EL (cell line): ENCODE measurements around the gene CLCNKB.
A peak's percentile ranks its signal among the peaks of the same experiment; 100 is the strongest.
"Not testable (repeated sequence)": the region's sequence is repeated elsewhere in the genome, so short reads cannot be mapped to it uniquely, and the experiment has no call there.

Source experiments
- DNase-seq: peaks from one replicate; pipeline ENCODE4 v3.0.0-alpha.2; 2016

The CLCNKB gene

GRCh38 chr1:16015960-16016901, 27.4 kb upstream of the CLCNKB start:
- no peak for DNase-seq

GRCh38 chr1:16017076-16017460, 26.5 kb upstream of the CLCNKB start:
- no peak for DNase-seq

GRCh38 chr1:16017461-16018303, 25.9 kb upstream of the CLCNKB start, which contains the start of gene HSPB7:
HSPB7 (minus strand) TSS chr1:16018043; CDS start chr1:16017963, 80 bp downstream.
- DNase-seq, result peak; percentile 64

- DNase-seq, result no peak
These were observed 25.3 kb upstream of the CLCNKB start for GRCh38 chr1:16018308-16018707.

DNA sequence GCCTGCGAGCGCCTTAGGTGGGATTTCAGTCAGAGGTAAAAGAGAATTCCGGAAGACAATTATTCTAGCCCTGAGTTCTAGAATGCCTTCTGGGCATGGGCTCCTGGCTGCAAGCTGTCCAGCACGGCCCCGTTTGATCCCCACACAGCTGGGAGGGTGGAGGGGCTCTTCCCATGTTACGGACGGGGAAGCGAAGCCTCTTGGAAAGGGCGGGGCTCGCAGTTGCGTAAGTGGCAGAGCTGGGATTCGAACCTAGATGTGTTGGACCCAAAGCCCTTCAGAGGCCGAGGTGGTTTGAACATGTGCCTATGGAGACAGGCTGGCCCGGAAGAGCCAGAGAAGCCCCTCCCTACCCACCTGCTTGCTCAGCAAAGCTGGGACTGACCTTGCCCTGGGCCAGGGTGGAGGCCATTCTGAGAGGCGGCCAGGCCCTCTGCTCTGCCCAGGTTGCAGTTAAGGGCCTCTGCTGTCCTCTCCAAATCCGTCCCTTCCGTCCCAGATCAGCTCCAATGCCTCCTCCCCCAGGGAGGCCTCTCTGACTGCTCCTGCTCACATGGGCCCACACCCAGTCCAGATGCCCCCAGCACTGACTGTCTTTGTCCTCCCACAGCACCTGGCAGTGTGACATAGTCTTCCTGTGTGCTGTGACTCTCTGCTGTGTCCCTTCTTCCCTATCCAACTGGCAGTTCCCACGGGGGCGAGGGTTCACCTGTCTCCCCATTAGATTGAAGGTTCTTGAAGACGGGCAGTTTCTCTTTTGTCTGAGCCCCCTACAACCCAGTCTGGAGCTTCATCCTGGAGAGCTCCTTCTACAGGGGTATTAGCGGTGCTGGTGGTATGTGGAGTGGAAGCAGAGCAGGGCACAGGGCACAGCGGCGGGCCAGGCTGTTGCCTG, 24.6 kb upstream of the CLCNKB start:
- DNase-seq, result no peak

GRCh38 chr1:16019644-16020277, 23.8 kb upstream of the CLCNKB start:
- peak; percentile 40 for DNase-seq

DNA sequence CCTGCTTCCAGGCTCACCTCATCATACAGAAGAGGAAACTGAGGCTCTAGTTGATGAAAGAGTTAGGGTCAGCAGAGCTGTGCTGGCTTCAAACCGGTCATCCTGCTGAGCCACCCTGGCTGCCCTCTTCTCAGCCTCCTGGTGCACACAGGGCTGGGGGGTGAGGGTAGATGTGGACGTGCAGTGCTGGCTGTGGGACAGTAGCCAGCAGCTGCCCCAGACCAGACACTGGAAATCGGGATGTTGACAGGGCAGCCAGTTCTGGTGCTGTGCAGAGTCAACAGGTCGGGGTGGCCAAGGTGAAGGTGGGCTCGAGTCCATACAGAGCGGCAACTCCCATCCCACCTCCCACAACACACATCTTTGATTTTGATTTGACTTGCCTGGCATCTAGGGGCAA, 23.3 kb upstream of the CLCNKB start:
- DNase-seq, result no peak

DNA sequence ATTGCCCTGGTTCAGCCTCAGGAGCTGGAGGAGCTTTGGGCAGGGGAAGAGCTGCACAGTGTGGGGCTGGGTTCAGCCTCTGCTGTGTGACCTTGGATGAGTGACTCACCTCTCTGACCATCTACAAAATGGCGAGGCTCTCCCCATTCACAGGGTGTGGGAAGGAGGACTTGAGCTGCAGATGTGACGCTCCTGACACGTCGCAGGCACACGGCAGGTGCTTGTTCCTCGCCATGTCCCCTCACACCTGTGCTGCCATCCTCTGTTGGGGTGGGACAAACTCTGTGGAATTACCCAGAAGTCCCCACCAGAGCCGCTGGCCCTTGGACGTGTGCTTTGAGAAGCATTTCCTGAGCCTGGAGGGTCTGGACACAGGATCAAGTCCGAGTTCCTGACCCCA, 22.7 kb upstream of the CLCNKB start:
- DNase-seq, result not testable (repeated sequence)

DNA sequence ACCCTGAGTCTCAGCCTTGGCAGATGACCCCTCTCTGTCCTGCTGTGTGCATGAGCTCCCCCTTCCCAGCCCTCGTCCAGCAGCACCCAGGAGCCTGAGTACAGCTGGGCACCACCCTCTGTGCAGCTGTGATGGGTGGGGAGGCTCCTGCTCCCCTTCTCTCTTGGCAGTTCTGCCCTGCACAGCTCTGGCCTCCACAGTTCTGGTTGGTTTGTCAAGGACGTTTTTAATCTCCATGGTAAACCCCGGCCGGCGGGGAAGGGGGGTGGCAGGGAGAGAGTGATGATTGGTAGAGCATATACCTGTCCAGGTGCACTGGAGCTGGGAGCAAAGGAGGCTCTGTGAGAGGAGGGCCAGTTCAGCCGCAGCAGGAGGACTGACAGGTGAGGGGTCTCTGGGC, 21.9 kb upstream of the CLCNKB start, which contains the start of gene CLCNKA:
CLCNKA (plus strand) TSS at position 356 of the 400 bp plus-strand sequence. CDS start 584 bp downstream, outside the sequence.
- DNase-seq, result no peak

DNA sequence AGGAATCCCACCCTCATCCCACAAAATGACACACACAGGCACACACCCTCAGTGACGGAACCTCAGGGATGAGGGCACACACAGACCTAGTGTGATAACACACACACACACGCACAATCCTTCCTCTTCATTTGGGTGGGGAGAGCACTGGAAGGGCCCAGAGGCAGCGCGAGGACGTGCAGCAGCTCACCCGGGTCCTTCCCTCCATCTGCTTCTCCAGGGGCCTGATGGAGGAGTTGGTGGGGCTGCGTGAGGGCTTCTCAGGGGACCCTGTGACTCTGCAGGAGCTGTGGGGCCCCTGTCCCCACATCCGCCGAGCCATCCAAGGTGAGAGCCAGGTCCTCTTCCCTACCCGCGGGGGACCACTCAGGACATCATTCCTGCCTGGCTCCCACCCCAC, 21.2 kb upstream of the CLCNKB start:
- no peak for DNase-seq

- no peak for DNase-seq
These were observed 20.4 kb upstream of the CLCNKB start for GRCh38 chr1:16023050-16023653.

DNA sequence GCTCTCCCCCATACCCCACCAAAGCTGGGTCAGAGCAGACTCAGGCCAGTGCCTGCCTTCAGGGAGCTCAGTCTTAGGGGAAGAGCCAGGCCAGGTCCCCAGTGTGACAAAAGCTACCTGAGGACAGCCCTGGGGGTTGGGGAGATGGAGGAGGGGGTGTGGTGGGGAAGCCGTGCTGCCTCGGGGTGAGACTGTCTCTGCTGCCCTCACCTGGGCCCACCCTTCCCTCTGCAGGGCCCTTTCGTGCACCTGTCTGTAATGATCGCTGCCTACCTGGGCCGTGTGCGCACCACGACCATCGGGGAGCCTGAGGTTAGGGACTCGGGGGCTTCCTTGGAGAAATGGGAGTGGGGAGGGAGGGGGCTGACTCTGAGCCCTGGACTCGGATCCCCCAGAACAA, 17.3 kb upstream of the CLCNKB start:
- DNase-seq, result not testable (repeated sequence)

GRCh38 chr1:16026723-16027484, 16.7 kb upstream of the CLCNKB start:
- peak; percentile 30 for DNase-seq

- DNase-seq, result no peak
These were observed 15.2 kb upstream of the CLCNKB start for GRCh38 chr1:16028237-16029002.

DNA sequence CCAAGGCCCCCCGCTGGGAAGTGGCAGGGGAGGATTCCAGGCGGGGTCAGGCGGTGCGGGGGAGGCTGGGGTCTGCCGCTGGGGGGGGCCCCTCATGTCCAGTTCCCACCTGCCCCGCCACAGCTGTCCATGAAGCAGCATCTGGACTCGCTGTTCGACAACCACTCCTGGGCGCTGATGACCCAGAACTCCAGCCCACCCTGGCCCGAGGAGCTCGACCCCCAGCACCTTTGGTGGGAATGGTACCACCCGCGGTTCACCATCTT, 14.6 kb upstream of the CLCNKB start:
- not testable (repeated sequence) for DNase-seq

DNA sequence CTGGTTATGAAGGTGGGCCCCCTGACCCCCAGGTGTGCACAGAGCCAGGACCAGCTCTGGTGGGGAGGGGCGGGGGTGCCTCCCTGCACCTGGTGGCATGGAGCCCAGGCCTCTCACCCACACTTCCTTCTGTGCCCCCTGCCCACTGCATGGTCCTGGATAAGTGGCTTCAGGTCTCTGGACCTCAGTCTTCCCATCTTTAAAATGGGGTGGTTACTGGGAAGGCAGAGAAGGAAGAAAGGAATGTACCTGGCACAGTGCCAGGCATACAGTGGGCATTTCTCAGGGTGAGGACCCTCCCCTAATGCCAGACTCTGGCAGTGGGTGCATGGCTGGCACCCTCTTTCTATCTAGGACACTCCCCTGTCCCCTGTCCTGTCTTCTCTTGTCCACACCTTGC, 14.3 kb upstream of the CLCNKB start:
- DNase-seq, result no peak

- no peak for DNase-seq
These were observed 12.0 kb upstream of the CLCNKB start for GRCh38 chr1:16031551-16031950.

DNA sequence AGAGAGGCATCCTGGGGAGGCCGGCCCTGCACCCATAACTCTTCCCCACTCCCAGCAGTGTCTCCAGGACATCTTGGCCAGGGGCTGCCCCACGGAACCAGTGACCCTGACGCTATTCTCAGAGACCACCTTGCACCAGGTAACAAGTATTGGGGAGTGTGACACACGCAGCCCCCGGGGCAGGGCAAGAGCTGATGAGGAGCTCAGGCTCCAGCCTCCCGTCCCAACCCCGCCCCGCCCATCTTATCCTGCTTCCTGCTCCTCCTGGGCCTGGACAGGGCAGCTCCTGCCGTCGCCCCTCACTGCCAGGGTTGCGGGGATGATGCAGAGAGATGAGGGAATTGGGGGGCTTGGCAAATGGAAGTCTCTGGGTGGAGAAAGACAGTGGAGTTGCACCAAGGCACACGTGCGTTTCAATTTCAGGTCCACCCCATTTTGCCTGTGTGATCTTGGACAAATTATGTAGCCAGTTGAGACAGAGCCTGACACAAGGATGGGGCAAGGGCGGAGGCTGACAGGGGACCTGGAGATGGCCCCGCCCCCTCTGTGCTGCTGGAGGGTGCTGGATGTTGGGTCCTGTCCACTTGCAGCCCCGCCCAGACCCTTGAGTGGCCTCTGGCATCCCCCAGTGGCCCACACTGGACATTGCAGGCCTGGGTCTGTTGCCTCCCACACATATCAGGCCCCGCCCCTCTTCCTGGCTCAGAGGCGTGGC, 11.0 kb upstream of the CLCNKB start:
- DNase-seq, result peak; percentile 90

DNA sequence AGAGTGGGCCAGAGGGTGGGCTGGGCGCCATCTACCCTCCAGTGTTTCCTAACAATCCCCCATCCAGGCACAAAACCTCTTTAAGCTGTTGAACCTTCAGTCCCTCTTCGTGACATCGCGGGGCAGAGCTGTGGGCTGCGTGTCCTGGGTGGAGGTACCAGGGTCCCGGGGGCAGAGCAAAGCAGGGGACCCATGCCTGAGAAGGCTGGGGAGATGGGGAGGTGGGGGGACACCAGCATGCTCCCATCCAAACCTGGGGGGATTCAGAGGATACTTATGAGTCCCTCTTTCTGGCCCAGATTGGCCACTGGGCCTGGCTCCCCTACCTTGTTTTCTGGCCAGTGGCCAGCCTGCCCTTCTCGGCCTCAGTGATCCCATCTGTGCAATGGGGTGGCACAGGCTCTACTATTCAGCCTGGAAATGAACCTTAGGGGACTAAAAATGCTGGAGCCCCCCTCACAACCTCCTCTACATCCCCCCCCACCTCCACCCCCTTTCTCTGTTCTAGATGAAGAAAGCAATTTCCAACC, 10.4 kb upstream of the CLCNKB start:
- DNase-seq, result not testable (repeated sequence)
